ENCODE results near the gene INHBE.
"Not testable (repeated sequence)": the region's sequence is repeated elsewhere in the genome, so short reads cannot be mapped to it uniquely, and the experiment has no call there.

INHBE gene

GRCh38 chr12:57500213-57500612 is 45.1 kb downstream of the INHBE start:
- DNase-seq, result no peak

- DNase-seq, result not testable (repeated sequence)
These were observed 47.3 kb downstream of the INHBE start for GRCh38 chr12:57502311-57502969.

GRCh38 chr12:57506541-57506940 is 51.4 kb downstream of the INHBE start:
- DNase-seq, result not testable (repeated sequence)

Data from central memory CD4-positive, alpha-beta T cell (primary cell).